SIG-M5 (cell line): ENCODE data around the gene IPCEF1.

Source experiments
- DNase-seq: peaks from one replicate; lab custom pipeline; 2025; lab: John Stamatoyannopoulos, UW

Gene IPCEF1

GRCh38 chr6:154292855-154293519 lies 63.6 kb downstream of the IPCEF1 start:
- DNase-seq = no peak

- no peak for DNase-seq
Observed at GRCh38 chr6:154292066-154292465, 64.5 kb downstream of the IPCEF1 start.

- no peak for DNase-seq
Observed at GRCh38 chr6:154289818-154290508, 66.6 kb downstream of the IPCEF1 start.

- DNase-seq = no peak
Observed at GRCh38 chr6:154285826-154286225, 70.8 kb downstream of the IPCEF1 start.

GRCh38 chr6:154284313-154284853 lies 72.2 kb downstream of the IPCEF1 start:
- DNase-seq = no peak

- DNase-seq = no peak
Observed at GRCh38 chr6:154280521-154280920, 76.1 kb downstream of the IPCEF1 start.

- DNase-seq = no peak
Observed at GRCh38 chr6:154277629-154278017, 79.0 kb downstream of the IPCEF1 start.

GRCh38 chr6:154276810-154277628 lies 79.6 kb downstream of the IPCEF1 start:
- DNase-seq = no peak

GRCh38 chr6:154274168-154274567 lies 82.4 kb downstream of the IPCEF1 start:
- DNase-seq = no peak

GRCh38 chr6:154268486-154268885 lies 88.1 kb downstream of the IPCEF1 start:
- DNase-seq = no peak

- no peak for DNase-seq
Observed at GRCh38 chr6:154267508-154268106, 89.0 kb downstream of the IPCEF1 start.

GRCh38 chr6:154266560-154267099 lies 90.0 kb downstream of the IPCEF1 start:
- DNase-seq = no peak

GRCh38 chr6:154261688-154262397 lies 94.8 kb downstream of the IPCEF1 start:
- no peak for DNase-seq

- peak; percentile 80 for DNase-seq
Observed at GRCh38 chr6:154258064-154258757, 98.4 kb downstream of the IPCEF1 start.

GRCh38 chr6:154257067-154257466 lies 99.5 kb downstream of the IPCEF1 start:
- DNase-seq = peak; percentile 76

GRCh38 chr6:154252678-154253077 lies 103.9 kb downstream of the IPCEF1 start:
- no peak for DNase-seq

GRCh38 chr6:154251116-154251515 lies 105.5 kb downstream of the IPCEF1 start:
- DNase-seq = no peak

GRCh38 chr6:154249499-154250298 lies 106.9 kb downstream of the IPCEF1 start:
- DNase-seq = no peak

GRCh38 chr6:154247119-154247861 lies 109.3 kb downstream of the IPCEF1 start:
- no peak for DNase-seq
